Muscle of arm (tissue), 12 donors: ENCODE data around the gene ATG2B. TPM values are rescaled to one million over a fixed set of nuclear protein-coding genes. Genes with fewer than 3 reads are reported as not detected.

Source experiments
- polyA plus RNA-seq, 12 donors: library from polyadenylated mRNA; unstranded; fragments of 120-200 nt; gene quantifications; one replicate each; pipeline ENCODE4 v1.2.1, GENCODE V29; 2013; ENCODE audit not compliant: insufficient read length in 12 of 12

Gene ATG2B
- polyA plus RNA-seq, 12 donors: 11.8 to 24.1 (median 16.0) TPM; not detected in 1

Other genes with a start within 250 kb of the ATG2B start
- gene BDKRB2, start 158.5 kb downstream of the ATG2B start, polyA plus RNA-seq: 1 to 10 TPM in 11 of 12 donors, not detected in 1; 1.4 to 5.9 (median 2.6) TPM
- gene BDKRB1, start 107.1 kb downstream of the ATG2B start, polyA plus RNA-seq: 1 to 10 TPM in 2 of 12 donors, under 1 TPM in 8, not detected in 2; 0.28 to 1.2 (median 0.71) TPM
- 10 to 100 TPM in 10 of 12 donors, 1 to 10 TPM in 1, not detected in 1; 9.2 to 22.4 (median 14.4) TPM for gene GSKIP, start 185 bp upstream of the ATG2B start, polyA plus RNA-seq
- gene AK7, start 28.8 kb upstream of the ATG2B start, polyA plus RNA-seq: under 1 TPM in 10 of 12 donors, not detected in 2; 0.22 to 0.91 (median 0.32) TPM
- 100 to 1,000 TPM in 10 of 12 donors, 10 to 100 TPM in 1, not detected in 1; 89.8 to 160 (median 128) TPM for gene PAPOLA, start 139.0 kb upstream of the ATG2B start, polyA plus RNA-seq